Activated T-helper 1 cell treated with anti-CD3 and anti-CD28 coated beads, Interleukin-2, amount 50 U/mL, for 16 hours (primary cell): ENCODE data around the gene ENO2.
A peak's percentile ranks its signal among the peaks of the same experiment; 100 is the strongest.
"Not testable (repeated sequence)": the region's sequence is repeated elsewhere in the genome, so short reads cannot be mapped to it uniquely, and the experiment has no call there.

Source experiments
- DNase-seq, 2 donors: peaks; one replicate each; pipeline ENCODE4 v3.0.0-alpha.2; 2020; ENCODE audit warnings: low read depth in 1 of 2, low spot score in 1 of 2

The ENO2 gene

GRCh38 chr12:6886206-6886999, 28.0 kb upstream of the ENO2 start:
- not testable (repeated sequence) for DNase-seq

GRCh38 chr12:6887460-6887859, 26.9 kb upstream of the ENO2 start:
- no peak for DNase-seq

- no peak for DNase-seq
These were observed 26.0 kb upstream of the ENO2 start for GRCh38 chr12:6888360-6888759.

GRCh38 chr12:6888794-6889193, 25.6 kb upstream of the ENO2 start:
- DNase-seq, result not testable (repeated sequence)

GRCh38 chr12:6889775-6890573, 24.4 kb upstream of the ENO2 start:
- DNase-seq, result not testable (repeated sequence)

GRCh38 chr12:6890789-6891645, 23.4 kb upstream of the ENO2 start:
- peak; percentile 98 to 99 for DNase-seq

- DNase-seq, result no peak
These were observed 22.8 kb upstream of the ENO2 start for GRCh38 chr12:6891646-6892001.

- not testable (repeated sequence) for DNase-seq
These were observed 21.7 kb upstream of the ENO2 start for GRCh38 chr12:6892683-6893082.

- DNase-seq, result no peak
These were observed 20.1 kb upstream of the ENO2 start for GRCh38 chr12:6894321-6894720.

- no peak for DNase-seq
These were observed 17.4 kb upstream of the ENO2 start for GRCh38 chr12:6896846-6897435.

- DNase-seq, result no peak
These were observed 15.0 kb upstream of the ENO2 start for GRCh38 chr12:6899427-6899826.

GRCh38 chr12:6899837-6900519, 14.4 kb upstream of the ENO2 start:
- no peak for DNase-seq

GRCh38 chr12:6902448-6902847, 11.9 kb upstream of the ENO2 start:
- DNase-seq, result no peak

GRCh38 chr12:6903722-6904121, 10.7 kb upstream of the ENO2 start:
- no peak for DNase-seq

GRCh38 chr12:6904280-6905276, 9.8 kb upstream of the ENO2 start, which contains the start of gene LRRC23:
Gene LRRC23 (plus strand): TSS chr12:6904822. CDS start chr12:6905634, 812 bp downstream.
- DNase-seq, result peak; percentile 93 to 95

- no peak for DNase-seq
These were observed 8.9 kb upstream of the ENO2 start for GRCh38 chr12:6905414-6906040.

- not testable (repeated sequence) for DNase-seq
These were observed 6.2 kb upstream of the ENO2 start for GRCh38 chr12:6908141-6908540.

- DNase-seq, result no peak
These were observed 4.8 kb upstream of the ENO2 start for GRCh38 chr12:6909421-6910145.
